ENCODE results near the gene ACER2.

Gene ACER2

DNA sequence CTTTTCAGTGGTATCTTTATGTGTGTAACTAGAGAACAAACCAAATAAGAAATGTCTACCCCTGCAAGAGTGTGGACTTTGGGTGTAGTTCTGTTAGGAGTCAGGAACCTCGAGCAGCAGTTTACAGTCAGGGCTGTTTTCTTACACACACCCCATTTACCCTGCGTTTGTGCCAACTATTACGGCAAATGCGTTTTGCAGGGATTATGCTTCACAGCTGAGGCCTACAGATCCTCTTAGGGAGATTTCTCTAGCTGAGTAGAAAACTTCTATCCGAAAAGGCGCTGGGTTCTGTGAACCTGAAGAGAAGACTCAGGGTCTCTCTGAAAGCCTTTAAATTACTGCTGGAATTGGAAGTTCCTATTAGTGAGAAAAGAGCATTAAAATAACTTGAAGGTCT, 51.4 kb downstream of the ACER2 start:
- Histone ChIP-seq H3K4me3 (ENCODE audit: low read depth, low read length) (no peak overlapping the region), H3K9me3 (ENCODE audit: control insufficient read depth, low read length) (no peaks in the 10 kb centered on the region), H3K27me3 (ENCODE audit: control insufficient read depth, insufficient read depth, low read length) (no peaks in the 10 kb centered on the region), H3K79me2 (no peaks in the 10 kb centered on the region), H3K4me2 (ENCODE audit: low read length) (no peak overlapping the region), H2AFZ (no peak overlapping the region), H3K9ac (no peak overlapping the region), H3K27ac (no peak overlapping the region), H3K36me3 (ENCODE audit: control insufficient read depth, insufficient read depth, low read length) (no peaks in the 10 kb centered on the region), H3K4me1 (no peaks in the 10 kb centered on the region)
- TF ChIP-seq, protein P1, sequence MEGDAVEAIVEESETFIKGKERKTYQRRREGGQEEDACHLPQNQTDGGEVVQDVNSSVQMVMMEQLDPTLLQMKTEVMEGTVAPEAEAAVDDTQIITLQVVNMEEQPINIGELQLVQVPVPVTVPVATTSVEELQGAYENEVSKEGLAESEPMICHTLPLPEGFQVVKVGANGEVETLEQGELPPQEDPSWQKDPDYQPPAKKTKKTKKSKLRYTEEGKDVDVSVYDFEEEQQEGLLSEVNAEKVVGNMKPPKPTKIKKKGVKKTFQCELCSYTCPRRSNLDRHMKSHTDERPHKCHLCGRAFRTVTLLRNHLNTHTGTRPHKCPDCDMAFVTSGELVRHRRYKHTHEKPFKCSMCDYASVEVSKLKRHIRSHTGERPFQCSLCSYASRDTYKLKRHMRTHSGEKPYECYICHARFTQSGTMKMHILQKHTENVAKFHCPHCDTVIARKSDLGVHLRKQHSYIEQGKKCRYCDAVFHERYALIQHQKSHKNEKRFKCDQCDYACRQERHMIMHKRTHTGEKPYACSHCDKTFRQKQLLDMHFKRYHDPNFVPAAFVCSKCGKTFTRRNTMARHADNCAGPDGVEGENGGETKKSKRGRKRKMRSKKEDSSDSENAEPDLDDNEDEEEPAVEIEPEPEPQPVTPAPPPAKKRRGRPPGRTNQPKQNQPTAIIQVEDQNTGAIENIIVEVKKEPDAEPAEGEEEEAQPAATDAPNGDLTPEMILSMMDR (IDR thresholded peaks at IDR 0.05), result no peak

DNA sequence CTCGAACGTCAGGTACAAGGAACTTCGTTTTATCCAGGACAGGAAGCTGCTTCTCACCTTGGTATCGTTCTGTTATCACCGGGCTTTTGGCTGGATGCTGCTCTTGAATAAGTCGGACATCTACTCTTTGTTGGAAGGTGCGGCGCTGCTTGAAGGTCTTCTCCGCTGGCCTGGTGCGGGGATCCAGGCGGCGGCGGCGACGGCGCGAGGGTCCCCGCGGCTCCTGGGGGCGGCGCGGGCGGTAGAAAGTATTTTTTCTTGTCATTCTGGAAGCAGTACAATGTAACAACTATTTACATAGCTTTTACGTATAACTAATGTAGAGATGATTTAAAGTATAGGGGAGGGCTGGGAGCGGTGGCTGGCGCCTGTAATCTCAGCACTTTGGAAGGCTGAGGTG, 52.3 kb downstream of the ACER2 start:
- Histone ChIP-seq H3K27me3 (ENCODE audit: control insufficient read depth, insufficient read depth, low read length) (no peaks in the 10 kb centered on the region), H3K4me2 (ENCODE audit: low read length) (no peak overlapping the region), H2AFZ (no peak overlapping the region), H3K27ac (no peak overlapping the region), H3K36me3 (ENCODE audit: control insufficient read depth, insufficient read depth, low read length) (no peaks in the 10 kb centered on the region), H3K79me2 (no peaks in the 10 kb centered on the region), H3K9me3 (ENCODE audit: control insufficient read depth, low read length) (no peaks in the 10 kb centered on the region), H3K4me1 (no peaks in the 10 kb centered on the region), H3K9ac (no peak overlapping the region), H3K4me3 (ENCODE audit: low read depth, low read length) (no peak overlapping the region)
- TF ChIP-seq, protein P1 (IDR thresholded peaks at IDR 0.05), result no peak

DNA sequence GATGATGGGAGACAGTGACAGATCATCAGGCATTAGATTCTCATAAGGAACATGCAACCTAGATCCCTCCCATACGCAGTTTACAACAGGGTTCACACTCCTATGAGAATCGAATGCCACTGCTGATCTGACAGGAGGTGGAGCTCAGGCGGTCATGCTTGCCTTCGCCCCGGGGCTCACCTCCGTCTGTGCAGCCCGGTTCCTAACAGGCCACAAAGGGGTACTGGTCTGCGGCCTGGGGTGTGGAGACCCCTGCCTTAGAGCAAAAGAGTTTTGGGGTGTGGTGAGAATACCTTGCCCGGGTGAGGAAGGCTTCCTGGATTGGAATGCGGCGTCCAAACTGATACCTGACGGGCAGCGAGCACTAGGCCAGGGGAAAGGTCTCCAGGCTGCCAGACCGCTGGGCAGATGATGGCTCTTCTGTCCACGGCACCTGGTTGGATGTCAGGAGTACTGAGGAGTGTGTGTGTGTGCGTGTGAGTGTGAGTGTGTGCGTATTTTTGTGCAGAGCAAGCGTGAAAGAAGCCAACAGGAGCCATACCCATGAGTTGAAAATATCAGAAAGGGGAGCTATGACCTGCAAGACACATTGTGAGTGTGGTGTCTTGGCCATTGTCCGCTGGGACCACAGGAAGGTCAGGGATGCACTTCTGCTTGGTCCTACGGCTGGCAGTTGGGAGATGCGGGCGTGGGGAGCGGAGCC, 55.4 kb downstream of the ACER2 start:
- Histone ChIP-seq H3K27me3 (ENCODE audit: control insufficient read depth, insufficient read depth, low read length) (no peaks in the 10 kb centered on the region), H3K4me2 (ENCODE audit: low read length) (peak overlapping the region; percentile 73), H3K9me3 (ENCODE audit: control insufficient read depth, low read length) (no peaks in the 10 kb centered on the region), H3K4me3 (ENCODE audit: low read depth, low read length) (peak overlapping the region; percentile 36), H3K36me3 (ENCODE audit: control insufficient read depth, insufficient read depth, low read length) (no peaks in the 10 kb centered on the region), H3K79me2 (no peaks in the 10 kb centered on the region), H3K27ac (no peak overlapping the region), H3K9ac (no peak overlapping the region), H3K4me1 (no peaks in the 10 kb centered on the region), H2AFZ (peak overlapping the region; percentile 58)
- TF ChIP-seq, protein P1 (IDR thresholded peaks at IDR 0.05), result no peak

DNA sequence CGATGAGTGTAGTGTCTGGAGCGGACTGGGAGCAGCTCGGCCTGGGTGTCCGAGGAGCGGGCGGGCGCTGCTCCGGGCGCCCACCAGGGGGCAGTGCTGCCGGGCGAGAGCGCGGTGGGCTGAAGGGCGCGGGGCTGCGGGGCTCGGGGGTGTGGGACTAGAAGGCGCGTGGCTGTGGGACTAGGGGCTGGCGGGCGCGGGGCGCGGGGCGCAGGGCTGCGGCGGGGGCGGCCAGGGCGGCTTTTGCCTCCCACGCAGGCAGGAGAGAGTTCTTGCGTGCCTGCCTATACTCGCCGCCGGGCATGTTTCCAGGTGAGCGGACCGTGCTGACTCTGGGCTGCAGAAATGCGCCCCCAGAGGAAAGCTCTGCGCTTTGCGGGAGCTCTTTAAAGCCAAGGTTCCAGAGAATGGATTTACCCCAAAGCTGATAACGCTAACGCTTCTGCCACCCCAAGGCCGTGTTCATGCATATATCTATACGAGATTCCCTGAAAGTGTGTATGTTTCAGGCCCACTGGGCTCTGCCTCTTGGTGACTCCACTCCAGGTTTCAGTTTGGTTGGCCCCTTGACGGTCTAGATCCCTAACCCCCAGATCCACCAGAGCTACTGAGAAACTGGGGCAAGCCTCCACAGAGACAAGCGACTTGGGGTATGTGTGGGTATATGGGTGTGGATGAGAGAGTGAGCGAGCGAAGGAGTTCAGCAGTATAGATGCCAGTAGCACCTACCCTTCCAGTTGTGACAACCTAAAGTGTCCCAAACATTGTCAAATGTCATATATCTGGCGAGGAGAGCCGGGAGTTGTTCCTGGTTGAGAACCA, 56.2 kb downstream of the ACER2 start:
- Histone ChIP-seq H3K9me3 (ENCODE audit: control insufficient read depth, low read length) (no peaks in the 10 kb centered on the region), H3K27me3 (ENCODE audit: control insufficient read depth, insufficient read depth, low read length) (no peaks in the 10 kb centered on the region), H3K4me3 (ENCODE audit: low read depth, low read length) (peak overlapping the region; percentile 36), H3K4me2 (ENCODE audit: low read length) (peak overlapping the region; percentile 73), H3K36me3 (ENCODE audit: control insufficient read depth, insufficient read depth, low read length) (no peaks in the 10 kb centered on the region), H3K27ac (no peak overlapping the region), H2AFZ (peak overlapping the region; percentile 58), H3K79me2 (no peaks in the 10 kb centered on the region), H3K4me1 (no peaks in the 10 kb centered on the region), H3K9ac (no peak overlapping the region)
- TF ChIP-seq, protein P1 (IDR thresholded peaks at IDR 0.05), result peak; percentile 53

All from parathyroid adenoma (tissue), 2 donors.